Measurements from ENCODE around the gene TBATA. TPM values are rescaled to one million over a fixed set of nuclear protein-coding genes. Genes with fewer than 3 reads are reported as not detected.

Gene TBATA
- total and polyA plus RNA-seq, 2 of the 8 experiments (the other 6 are each of a cell fraction or from before 2014, with no cell fraction given) = not detected

DNA sequence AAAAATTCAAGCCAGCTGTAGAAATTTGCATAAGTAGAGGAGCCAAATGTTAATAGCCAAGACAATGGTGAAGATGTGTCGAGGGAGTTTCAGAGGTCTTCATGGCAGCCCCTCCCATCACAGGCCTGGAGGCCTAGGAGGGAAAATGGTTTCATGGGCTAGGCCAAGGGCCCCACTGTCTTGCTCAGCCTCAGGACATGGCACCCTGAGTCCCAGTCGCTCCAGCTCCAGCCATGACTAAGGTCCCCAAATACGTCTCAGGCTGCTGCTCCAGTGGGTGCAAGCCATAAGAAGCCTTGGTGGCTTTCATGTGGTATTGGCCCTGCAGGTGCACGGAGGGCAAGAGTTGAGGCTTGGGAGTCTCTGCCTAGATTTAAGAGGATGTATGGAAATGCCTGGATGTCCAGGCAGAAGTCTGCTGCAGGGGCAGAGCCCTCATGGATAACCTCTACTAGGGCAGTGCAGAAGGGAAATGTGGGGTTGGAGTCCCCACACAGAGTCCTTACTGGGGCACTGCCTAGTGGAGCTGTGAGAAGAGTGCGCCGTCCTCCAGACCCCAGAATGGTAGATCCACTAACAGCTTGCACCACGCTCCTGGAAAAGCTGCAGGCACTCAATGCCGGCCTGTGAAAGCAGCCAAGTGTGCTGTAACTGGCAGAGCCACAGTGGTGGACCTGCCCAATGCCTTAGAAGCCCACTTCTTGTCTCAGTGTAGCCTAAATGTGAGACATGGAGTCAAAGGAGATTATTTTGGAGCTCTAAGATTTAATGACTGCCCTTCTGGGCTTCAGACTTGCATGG, 19.2 kb downstream of the TBATA start:
- H4K8ac ChIP-seq (ENCODE audit: extremely low read depth, insufficient read depth, low read length) = no peak overlapping the region
- no peaks in the 10 kb centered on the region for H4K20me1 ChIP-seq (replicated peaks in 1 of 2; ENCODE audit: control insufficient read depth in 1 of 2, insufficient read depth in 2 of 2, low read length in 2 of 2)
- ChIA-PET CTCF (ENCODE audit: partially characterized antibody) (no interaction called here), POLR2A (ENCODE audit: partially characterized antibody) (no interaction called here)
- no peak overlapping the region for H2BK120ac ChIP-seq (replicated peaks; ENCODE audit: low read depth, low read length)
- H3K27me3 ChIP-seq (replicated peaks in 1 of 4; ENCODE audit: control insufficient read depth in 3 of 4, extremely low read depth in 1 of 4, insufficient read depth in 3 of 4, low read length in 3 of 4) = no peaks in the 10 kb centered on the region
- no peak overlapping the region for H3K14ac ChIP-seq (ENCODE audit: insufficient read length)
- no peak overlapping the region for H2BK12ac ChIP-seq (ENCODE audit: low read depth, low read length)
- H4K91ac ChIP-seq (replicated peaks; ENCODE audit: insufficient read length, low read length) = no peak overlapping the region
- FAIRE-seq = no peak
- H3K27ac ChIP-seq (ENCODE audit: low read depth, low read length) = no peak overlapping the region
- no peak overlapping the region for H3K9ac ChIP-seq (replicated peaks in 1 of 4; ENCODE audit: extremely low read depth in 1 of 4, low read depth in 3 of 4, low read length in 3 of 4)
- no peaks in the 10 kb centered on the region for H3K36me3 ChIP-seq (ENCODE audit: control insufficient read depth in 2 of 4, insufficient read depth in 4 of 4, low read length in 3 of 4)
- H3K4me1 ChIP-seq (replicated peaks in 1 of 4; ENCODE audit: control insufficient read depth in 3 of 4, insufficient read depth in 4 of 4, low read length in 3 of 4) = peaks cover 0 to 7% (median 3%) of the 10 kb centered on the region in 4 experiments; a peak in 5 of 7 replicates
- H3K23ac ChIP-seq (ENCODE audit: insufficient read length) = no peak overlapping the region
- H3K23me2 ChIP-seq (ENCODE audit: low read depth, low read length) = no peaks in the 10 kb centered on the region
- WGBS, 2 experiments (ENCODE audit: extremely low coverage in 1 of 2, insufficient coverage in 1 of 2, insufficient read length in 1 of 2, insufficient replicate concordance in 2 of 2, low coverage in 1 of 2, low lambda C conversion rate in 2 of 2, missing lambda C conversion rate in 1 of 2) = 94% methylated on average over 8 of the region's 8 CpGs; no CpG with 5 or more reads in 1 of the 2 experiments
- no peak overlapping the region for H4K5ac ChIP-seq (ENCODE audit: insufficient read length, low read depth, low read length)
- H3K56ac ChIP-seq (replicated peaks; ENCODE audit: insufficient read length, low read depth, low read length) = no peak overlapping the region
- H2AFZ ChIP-seq (ENCODE audit: low read length) = no peak overlapping the region
- no peak overlapping the region for H3K18ac ChIP-seq (ENCODE audit: extremely low read depth, low read length)
- no peak overlapping the region for H2BK15ac ChIP-seq (ENCODE audit: low read length)
- H3K79me2 ChIP-seq (ENCODE audit: control insufficient read depth in 1 of 2, insufficient read depth in 2 of 2, low read length in 2 of 2) = no peaks in the 10 kb centered on the region
- no peak overlapping the region for H3K4ac ChIP-seq (replicated peaks; ENCODE audit: insufficient read length, low read depth, low read length)
- H2BK5ac ChIP-seq (ENCODE audit: low read depth, low read length) = no peak overlapping the region
- no peak overlapping the region for H3K4me2 ChIP-seq (ENCODE audit: insufficient read depth in 1 of 2, low read depth in 2 of 2, low read length in 2 of 2)
- no peak overlapping the region for H3K4me3 ChIP-seq (ENCODE audit: extremely low read depth in 1 of 4, insufficient read depth in 2 of 4, low read depth in 3 of 4, low read length in 4 of 4)
- H2AK5ac ChIP-seq (ENCODE audit: low read depth, low read length) = no peak overlapping the region
- H3K9me3 ChIP-seq (ENCODE audit: insufficient read depth in 2 of 2, low read depth in 1 of 2, low read length in 1 of 2) = peaks cover 9 to 12% of the 10 kb centered on the region in 2 experiments
- no peak overlapping the region for H2BK20ac ChIP-seq (ENCODE audit: low read length)
- DNase-seq (ENCODE audit: low read depth in 1 of 2, low spot score in 2 of 2) = no peak
- H3K79me1 ChIP-seq (ENCODE audit: low read depth, low read length) = no peaks in the 10 kb centered on the region
- TF ChIP-seq CBX8 (IDR thresholded peaks at IDR 0.05; ENCODE audit: borderline replicate concordance, low read depth, low read length) (no peak), GABPA (IDR thresholded peaks at IDR 0.05; ENCODE audit: borderline replicate concordance, insufficient read depth, low read length) (no peak), POLR2A (IDR thresholded peaks at IDR 0.05; ENCODE audit: control extremely low read depth in 1 of 2, low read depth in 2 of 2, low read length in 2 of 2) (no peak), TBP (IDR thresholded peaks at IDR 0.05; ENCODE audit: low read depth, low read length) (no peak), EZH2 (IDR thresholded peaks at IDR 0.05; ENCODE audit: low read depth, low read length, severe bottlenecking) (no peak), ASH2L (IDR thresholded peaks at IDR 0.05; ENCODE audit: low read length) (no peak), RXRA (IDR thresholded peaks at IDR 0.05; ENCODE audit: insufficient read depth, low read depth, low read length) (no peak), RAD21 (IDR thresholded peaks at IDR 0.05 in 1 of 2, conservative IDR thresholded peaks at IDR 0.05 in 1 of 2; ENCODE audit: low read depth in 2 of 2, low read length in 2 of 2) (no peak), FOSL1 (IDR thresholded peaks at IDR 0.05; ENCODE audit: insufficient read depth, low read depth, low read length) (no peak), TAF7 (optimal IDR thresholded peaks at IDR 0.05; ENCODE audit: borderline replicate concordance, low read depth, low read length) (no peak), SP2 (IDR thresholded peaks at IDR 0.05; ENCODE audit: low read length) (no peak), HDAC2 (IDR thresholded peaks at IDR 0.05; ENCODE audit: borderline replicate concordance in 1 of 2, low read depth in 2 of 2, low read length in 2 of 2) (no peak)

All from H1 (cell line).